C4-2B (cell line): ENCODE results near the gene CPSF7.

Experiments used
- H3K27ac ChIP-seq: fragments of 450-650 bp; 2 replicates; pipeline ENCODE4 v1.5.1; 2017
- CTCF ChIP-seq: fragments of 450-650 bp; conservative IDR thresholded peaks from 2 replicates; pipeline ENCODE4 v1.5.1; 2017; ENCODE audit warnings: mild to moderate bottlenecking
- ZFX ChIP-seq: fragments of 450-650 bp; IDR thresholded peaks from 2 replicates; pipeline ENCODE4 v1.6.1; 2017

CPSF7 gene

GRCh38 chr11:61453695-61454094 lies 23.9 kb upstream of the CPSF7 start:
- TF ChIP-seq ZFX (no peak), CTCF (no peak)
- H3K27ac ChIP-seq: no peak overlapping the region

GRCh38 chr11:61452825-61453224 lies 23.1 kb upstream of the CPSF7 start:
- TF ChIP-seq CTCF (no peak), ZFX (no peak)
- H3K27ac ChIP-seq: no peak overlapping the region

- no peak for TF ChIP-seq ZFX
- no peak for TF ChIP-seq CTCF
- H3K27ac ChIP-seq: no peak overlapping the region
Observed at GRCh38 chr11:61448552-61448927, 18.8 kb upstream of the CPSF7 start.

GRCh38 chr11:61447601-61448551 lies 18.1 kb upstream of the CPSF7 start:
- TF ChIP-seq ZFX (no peak), CTCF (no peak)
- H3K27ac ChIP-seq: no peak overlapping the region

GRCh38 chr11:61446211-61446651 lies 16.5 kb upstream of the CPSF7 start:
- TF ChIP-seq CTCF: peak; percentile 96
- TF ChIP-seq ZFX: no peak
- H3K27ac ChIP-seq: peak overlapping the region; percentile 19

- TF ChIP-seq CTCF: no peak
- TF ChIP-seq ZFX: no peak
- H3K27ac ChIP-seq: peak overlapping the region; percentile 19
Observed at GRCh38 chr11:61445516-61445915, 15.7 kb upstream of the CPSF7 start.

- no peak for TF ChIP-seq ZFX
- no peak for TF ChIP-seq CTCF
- no peak overlapping the region for H3K27ac ChIP-seq
Observed at GRCh38 chr11:61442616-61443015, 12.8 kb upstream of the CPSF7 start.
